Glomerular endothelial cell (primary cell): ENCODE measurements around the gene WFIKKN1. TPM values are rescaled to one million over a fixed set of nuclear protein-coding genes. Genes with fewer than 3 reads are reported as not detected.
"Not testable (repeated sequence)": the region's sequence is repeated elsewhere in the genome, so short reads cannot be mapped to it uniquely, and the experiment has no call there.

ENCODE experiments used
- DNase-seq: peaks from one replicate; pipeline ENCODE4 v3.0.0-alpha.2; 2011; ENCODE audit warnings: low read depth, low spot score; ENCODE audit errors: extremely low read depth
- total RNA-seq: library from RNA; depleted of rRNA; stranded (reverse); fragments of >200 nt; gene quantifications from 2 replicates; pipeline ENCODE4 v1.2.3, GENCODE V29; 2015

WFIKKN1 gene
- total RNA-seq, 1 donor from 2014 or later, result 0.06 TPM

DNA sequence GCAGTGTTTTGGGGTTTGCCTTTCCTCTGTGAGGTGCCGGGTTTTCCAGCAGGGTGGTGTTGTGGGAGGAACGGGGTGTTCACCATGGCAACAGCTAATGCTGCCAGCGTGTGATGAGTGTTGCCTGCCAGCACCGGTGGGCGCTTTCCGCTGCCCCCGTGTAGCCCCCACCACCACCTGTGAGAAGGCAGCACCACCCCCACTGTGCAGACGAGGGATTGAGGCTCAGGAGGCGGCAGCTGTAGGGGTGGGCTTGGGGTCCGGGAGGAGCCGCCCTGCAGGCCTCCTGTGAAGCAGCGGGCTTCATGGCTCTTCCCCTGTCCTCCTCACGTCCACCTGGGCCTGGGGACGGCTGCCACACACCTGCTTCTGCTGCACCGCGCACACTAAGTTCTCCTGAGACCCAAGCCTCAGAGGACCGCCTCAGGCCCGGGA is 35.7 kb upstream of the WFIKKN1 start:
- no peak for DNase-seq

DNA sequence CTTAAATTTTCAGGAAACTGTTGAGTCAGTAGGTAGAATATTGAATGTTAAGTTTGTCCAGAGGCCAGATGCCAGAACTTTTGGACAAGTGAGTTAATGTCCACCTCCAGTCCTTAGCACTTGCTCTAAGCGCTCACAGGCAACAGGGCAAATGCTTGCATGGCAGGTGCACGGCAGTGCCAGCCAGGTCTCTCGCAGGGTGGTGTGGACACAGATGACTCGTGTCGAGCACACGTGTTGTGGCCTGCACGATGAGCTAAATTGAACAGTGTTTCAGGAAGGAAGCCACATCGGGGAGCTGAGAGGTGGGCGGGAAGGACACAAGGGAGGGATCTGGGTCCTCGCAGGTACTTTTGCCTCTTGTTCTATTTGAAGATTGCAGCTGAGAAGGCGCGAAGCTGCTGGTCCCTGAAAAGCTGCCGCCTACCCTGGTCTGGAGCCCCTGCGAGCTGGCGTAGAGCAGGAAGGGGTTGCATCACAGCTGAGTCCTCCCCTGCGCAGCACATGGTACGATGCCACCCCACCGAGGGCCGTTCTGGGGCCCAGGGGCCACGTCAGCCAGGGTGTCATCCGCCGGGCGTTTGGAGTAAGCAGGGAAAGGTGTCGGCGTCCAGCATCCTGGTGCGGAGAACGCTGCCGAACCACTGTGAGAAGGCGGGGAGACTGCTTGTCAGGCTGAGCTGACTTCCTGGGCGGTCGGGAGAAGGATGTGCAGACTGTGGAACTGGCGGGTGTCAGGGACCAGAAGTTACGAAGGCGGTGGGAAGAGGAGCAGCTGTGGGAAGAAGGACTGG is 34.6 kb upstream of the WFIKKN1 start:
- DNase-seq, result no peak

DNA sequence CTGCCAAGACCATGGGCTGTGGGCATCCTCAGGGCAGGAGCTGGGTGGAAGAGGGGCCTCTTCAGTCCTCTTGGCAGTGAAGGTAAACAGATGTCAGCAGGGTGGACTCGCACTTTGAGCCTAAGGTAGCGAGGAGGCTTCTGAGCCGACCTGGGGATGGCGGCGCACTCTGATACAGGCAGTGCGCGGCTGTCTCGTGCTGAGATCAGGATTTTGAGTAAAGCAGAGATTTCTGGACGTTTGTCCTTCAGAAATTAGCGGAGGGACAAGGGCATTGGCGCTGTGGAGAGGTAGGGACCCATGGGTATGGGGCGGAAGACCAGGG is 34.1 kb upstream of the WFIKKN1 start:
- DNase-seq, result no peak

DNA sequence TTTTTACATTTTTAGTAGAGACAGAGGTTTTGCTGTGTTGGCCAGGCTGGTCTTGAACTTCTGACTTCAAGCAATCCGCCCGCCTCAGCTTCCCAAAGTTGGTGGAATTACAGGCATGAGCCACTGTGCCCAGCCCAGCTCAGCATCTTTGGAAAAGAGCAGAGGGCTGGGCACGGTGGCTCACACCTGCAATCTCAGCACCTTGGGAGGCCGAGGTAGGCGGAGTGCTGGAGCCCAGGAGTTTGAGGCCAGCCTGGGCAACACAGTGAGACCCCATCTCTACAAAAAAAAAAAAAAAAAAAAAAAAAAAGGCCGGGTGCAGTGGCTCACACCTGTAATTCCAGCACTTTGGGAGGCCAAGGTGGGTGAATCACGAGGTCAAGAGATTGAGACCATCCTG is 33.1 kb upstream of the WFIKKN1 start:
- DNase-seq, result not testable (repeated sequence)

DNA sequence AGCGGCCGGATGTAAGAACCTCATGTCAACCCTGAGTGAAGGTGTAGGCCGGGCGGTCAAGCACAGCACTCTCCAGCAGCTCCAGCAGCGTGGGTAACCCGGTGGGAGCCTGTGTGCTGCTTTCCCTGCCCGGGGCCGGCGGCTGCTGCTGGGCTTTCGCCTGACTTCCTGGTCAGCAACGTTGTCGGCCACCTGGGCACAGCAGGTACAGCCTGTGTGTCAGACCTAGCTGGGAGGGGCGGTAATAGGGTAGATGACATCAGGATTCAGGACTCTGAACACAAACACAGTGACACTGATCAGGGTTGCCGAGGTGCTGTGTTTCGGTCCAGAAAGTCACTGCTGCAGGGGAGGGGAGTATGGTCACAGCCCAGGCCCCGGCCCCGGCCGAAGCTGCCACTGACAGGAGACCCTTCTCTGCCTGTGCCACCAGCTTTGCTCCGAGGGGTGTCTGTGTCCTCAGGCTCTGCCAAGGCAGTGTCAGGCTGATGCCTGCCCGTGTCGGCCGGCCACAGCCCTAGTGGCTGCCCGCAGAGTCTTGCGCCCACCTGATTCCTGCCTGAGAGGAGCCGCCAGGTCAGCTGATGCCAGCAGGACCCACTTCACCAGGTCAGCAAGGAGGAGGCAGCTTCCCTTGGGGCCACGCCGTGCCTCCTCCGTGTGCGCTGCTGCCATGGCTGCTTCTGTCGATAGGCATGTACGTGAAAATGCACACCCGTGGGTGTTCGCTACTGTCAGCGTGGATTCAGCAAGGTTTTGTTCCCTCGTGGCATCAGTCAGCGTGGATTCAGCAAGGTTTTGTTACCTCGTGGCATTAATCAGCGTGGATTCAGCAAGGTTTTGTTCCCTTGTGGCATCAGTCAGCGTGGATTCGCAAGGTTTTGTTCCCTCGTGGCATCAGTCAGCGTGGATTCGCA is 31.7 kb upstream of the WFIKKN1 start:
- no peak for DNase-seq

DNA sequence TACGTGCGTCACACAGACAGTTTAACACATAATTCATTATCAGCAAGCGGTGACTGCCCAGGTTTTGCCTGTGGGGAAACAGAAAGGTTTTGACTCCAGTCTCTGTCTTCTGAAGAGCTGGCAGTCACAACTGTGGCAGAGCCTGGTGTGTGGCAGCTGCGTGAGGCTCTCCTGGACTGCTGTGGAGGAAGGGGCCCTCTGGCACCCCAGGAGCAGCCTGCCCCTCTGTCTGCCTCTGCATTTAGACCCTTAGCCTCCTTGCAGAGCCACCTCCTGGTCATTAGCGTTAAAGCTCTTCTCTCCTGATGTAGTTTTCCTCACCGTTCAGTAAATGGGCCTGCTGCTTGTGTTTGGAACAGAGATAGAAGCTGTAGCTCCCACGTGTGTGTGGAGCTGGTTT is 30.0 kb upstream of the WFIKKN1 start:
- no peak for DNase-seq

DNA sequence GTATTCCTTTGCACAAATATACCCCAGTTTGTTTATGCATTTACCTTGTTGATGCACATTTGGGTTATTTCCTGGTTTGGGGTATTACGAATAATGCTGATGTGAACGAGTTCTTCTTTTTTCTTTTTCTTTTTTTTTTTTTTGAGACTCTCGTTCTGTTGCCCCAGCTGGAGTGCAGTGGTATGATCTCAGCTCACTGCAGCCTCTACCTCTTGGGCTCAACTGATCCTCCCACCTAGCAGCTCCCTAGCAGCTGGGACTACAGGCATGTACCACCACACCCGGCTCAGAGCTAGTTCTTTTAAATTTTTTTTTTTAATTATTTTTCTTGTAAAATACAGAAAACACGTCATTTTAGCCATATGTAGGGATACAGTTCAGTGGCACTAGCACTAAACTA is 26.9 kb upstream of the WFIKKN1 start:
- no peak for DNase-seq

DNA sequence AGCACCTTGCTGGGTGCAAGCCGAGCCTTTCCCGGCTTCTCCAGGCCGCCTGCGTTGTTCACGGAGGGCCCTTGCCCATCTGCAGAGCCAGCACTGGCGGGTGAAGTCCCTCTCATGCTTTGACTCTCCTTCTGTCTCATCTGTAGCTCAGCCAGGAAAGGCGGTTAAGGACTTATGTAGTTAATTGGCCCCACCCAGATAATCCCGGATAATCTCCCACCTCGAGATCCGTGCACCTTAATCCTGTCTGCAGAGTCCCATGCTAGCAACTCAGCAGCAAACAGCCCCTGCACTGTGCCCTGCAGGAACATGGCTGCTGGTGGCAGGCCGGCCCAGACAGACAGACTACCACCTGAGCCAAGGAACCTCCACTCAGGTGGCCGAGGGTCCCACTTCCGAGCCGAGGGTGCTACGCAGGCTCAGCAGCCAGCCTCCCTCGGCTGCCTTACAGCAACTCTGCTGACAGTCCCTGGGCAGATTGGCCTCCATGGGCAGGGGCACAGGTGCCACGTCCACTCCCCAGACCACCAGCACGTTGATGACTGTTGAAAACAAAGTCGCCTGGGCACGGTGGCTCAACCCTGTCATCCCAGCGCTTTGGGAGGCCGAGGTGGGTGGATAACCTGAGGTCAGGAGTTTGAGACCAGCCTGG is 24.0 kb upstream of the WFIKKN1 start:
- no peak for DNase-seq

DNA sequence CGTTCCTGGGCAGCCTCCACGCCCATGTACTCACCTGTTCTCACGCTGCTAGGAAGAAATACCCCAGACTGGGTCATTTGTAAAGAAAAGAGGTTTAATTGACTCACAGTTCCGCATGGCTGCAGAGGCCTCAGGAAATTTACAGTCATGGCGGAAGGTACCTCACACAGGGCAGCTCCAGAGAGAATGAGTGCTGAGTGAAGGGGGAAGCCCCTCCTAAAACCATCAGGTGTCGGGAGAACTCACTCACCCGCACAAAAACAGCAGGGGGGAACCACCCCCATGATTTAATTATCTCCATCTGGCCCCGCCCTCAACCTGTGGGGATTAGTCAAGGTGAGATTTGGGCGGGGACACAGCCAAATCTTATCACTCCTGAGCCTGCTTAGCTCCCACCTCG is 22.8 kb upstream of the WFIKKN1 start:
- no peak for DNase-seq

DNA sequence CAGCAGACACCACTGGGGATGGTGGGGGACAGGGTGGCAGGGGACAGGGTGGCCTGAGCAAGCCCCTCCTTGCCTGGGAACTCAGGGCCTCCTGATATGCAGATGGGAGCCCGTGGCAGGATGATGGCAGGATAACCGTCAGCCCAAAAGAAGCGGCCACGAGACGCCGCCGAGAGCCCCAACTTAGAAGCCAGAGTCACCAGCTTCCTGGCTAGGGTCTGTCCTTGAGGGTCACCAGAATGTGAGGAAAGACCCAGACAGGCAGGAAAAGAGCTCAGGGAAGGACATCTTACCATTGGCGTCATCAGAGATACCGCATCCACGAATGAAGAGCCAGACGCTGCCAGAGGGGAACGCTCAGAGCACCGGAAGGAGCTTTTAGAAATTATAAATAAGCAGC is 21.5 kb upstream of the WFIKKN1 start:
- no peak for DNase-seq

DNA sequence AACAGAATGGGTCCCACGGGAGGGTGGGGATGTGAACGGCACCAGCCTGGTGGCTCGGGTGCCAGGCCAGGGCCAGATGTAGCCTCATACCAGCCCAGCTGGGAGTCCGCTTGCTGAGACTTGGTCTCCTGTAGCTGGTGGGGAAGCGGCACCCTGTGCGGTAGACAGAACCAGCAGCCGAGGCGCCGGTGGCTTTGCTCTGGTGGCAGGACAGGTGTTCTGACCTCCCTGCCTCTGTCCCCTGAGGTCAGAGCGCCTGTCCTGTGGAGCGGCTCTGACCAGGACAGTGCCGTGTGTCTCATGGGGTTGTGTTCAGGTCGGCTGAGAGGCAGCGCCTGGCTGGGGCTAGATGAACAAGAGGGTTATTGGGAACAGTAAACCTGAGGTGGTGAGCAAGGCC is 20.8 kb upstream of the WFIKKN1 start:
- DNase-seq, result no peak

DNA sequence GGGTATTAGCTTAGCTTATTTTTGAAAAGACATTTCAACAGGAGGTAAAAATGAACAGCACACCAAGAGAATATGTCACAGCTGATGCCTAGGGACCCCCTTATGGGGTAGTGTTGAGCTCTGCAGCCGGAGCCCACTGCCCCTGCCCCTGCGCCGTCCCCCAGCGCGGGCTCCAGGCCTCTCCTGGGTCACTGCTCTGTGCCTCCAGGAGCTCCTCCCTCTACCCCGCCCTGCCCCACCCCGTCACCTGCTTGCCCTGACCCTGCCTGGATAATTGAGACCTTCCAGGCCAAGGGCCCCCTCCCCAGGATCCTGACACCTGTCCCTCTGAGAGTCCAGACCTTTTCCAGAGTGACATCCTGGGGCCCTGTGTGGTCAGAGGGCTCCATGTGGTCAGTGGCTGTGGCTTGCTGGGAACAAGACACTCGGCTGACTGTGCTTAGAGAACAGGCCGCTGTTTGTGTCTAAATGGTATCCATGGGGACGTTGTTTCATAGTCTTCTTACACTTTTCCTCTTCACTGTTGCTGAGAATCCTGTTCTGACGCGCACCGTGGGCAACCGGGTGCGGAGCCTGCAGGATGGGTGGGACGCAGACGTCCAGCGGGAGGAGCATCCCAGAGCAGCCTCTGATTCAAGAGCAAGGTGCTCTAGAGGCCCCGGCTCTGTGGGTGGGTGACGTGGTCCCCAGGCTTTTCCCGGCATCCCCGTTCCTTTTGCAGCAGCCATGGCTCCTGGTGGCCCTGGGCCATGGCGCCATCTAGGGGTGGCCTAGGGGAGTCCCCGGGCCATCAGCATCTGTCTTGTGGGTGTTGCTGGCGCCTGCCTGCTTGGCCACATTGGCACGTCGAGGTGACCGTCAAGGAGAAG is 20.0 kb upstream of the WFIKKN1 start:
- no peak for DNase-seq

DNA sequence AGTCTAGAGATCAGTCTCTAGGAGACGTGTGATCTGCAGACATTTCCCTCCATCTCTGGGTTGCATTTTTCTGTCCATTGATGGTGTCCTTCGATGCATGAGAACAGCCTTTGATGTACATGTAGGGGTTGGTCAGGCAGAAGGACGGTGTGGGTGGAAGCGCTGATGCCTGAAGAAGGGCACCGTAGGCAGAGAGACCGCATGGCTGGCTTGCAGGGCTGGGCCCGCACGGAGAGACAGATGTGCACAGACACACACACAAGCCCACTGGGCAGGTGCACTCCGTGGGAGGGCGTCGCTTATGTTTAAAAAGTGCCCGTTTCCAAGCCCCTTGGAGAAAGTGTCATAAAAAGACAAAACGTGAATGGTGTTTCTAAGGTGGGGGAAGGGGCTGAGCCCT is 15.7 kb upstream of the WFIKKN1 start:
- no peak for DNase-seq

DNA sequence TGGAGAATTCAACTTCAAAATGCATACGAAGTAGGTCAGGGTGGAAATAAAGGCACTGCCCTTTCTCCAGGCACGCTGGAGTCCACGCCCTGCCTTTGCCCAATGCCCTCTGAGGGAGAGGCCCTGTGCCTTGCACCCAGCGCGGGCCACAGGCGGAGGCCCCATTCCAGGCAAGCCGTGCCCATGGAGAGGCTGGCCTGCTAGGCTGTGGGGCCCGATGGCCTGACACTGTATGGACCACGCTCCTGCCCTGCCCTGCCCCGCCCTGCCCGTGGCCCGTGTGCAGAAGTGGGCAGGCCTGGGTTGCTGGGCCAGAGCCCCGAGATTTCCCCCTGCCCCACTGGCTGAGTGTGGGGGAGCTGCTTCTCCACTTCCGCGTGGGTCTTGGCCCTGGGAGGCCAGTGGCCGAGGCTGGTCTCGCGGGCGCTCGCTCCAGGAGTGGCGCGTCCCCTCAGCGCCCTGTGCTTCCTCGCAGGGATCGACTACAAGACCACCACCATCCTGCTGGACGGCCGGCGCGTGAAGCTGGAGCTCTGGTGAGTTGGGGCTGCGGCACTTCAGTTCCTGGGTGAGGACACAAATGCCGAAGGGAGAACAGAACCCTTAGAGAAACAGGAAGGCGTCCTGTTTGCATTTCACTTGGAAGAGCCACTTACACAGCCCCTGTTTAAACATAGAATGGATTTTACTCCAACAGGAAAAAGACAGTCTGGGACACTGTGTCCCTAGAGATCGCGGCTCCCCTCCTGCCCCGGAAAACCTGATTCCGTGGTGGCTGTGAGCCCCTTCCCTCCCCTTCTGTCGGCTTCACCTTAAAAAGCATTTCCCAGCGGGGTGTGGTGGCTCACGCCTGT is 13.8 kb upstream of the WFIKKN1 start:
- DNase-seq, result no peak

DNA sequence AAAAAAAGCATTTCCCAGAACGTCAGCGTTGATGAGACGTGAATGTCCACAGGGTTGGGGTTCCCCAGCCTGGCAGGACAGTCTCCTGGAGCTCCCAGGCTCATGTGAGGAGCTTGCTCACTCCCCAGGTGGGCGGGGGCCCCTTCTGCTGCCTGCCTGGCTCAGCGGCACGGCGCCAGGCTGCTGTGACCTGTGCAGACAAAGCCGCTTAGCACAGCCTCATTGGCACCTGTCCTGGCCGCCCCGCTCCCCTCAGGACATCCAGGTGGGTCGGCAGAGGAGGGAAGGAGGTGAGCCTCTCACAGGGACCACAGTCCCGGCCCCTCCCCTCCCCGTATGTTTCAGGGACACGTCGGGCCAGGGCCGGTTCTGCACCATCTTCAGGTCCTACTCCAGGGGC is 12.9 kb upstream of the WFIKKN1 start:
- DNase-seq, result no peak

DNA sequence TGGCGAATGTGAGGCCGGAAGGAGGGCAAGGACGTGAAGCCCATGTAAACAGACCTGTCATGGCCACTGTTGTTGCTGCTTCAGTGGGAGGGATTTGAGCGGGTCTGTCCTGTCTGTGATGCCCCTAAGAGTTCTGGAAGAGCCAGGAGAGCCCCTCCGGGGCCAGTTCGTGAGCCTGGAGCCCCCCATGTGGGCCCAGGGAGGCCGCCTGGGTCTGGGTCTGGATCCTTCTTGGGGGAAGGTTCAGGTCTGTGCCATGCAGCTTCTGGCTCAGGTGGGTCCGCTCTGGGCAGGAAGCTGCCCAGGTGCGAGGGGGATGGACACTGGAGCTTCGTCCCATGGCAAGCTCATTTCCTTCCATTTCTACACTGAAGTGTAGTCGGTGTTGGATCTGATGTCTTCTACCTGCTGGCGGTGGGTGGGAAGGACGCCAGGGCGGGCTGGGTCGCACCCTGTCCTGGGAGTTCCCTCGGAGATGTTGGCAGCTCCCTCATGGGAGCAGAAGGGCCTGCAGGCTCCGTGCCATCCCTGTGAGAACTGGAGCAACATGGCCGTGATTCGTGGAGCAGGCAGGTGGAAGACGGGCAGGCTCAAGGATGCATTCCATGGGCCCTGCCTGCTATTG is 11.2 kb upstream of the WFIKKN1 start:
- DNase-seq, result no peak

DNA sequence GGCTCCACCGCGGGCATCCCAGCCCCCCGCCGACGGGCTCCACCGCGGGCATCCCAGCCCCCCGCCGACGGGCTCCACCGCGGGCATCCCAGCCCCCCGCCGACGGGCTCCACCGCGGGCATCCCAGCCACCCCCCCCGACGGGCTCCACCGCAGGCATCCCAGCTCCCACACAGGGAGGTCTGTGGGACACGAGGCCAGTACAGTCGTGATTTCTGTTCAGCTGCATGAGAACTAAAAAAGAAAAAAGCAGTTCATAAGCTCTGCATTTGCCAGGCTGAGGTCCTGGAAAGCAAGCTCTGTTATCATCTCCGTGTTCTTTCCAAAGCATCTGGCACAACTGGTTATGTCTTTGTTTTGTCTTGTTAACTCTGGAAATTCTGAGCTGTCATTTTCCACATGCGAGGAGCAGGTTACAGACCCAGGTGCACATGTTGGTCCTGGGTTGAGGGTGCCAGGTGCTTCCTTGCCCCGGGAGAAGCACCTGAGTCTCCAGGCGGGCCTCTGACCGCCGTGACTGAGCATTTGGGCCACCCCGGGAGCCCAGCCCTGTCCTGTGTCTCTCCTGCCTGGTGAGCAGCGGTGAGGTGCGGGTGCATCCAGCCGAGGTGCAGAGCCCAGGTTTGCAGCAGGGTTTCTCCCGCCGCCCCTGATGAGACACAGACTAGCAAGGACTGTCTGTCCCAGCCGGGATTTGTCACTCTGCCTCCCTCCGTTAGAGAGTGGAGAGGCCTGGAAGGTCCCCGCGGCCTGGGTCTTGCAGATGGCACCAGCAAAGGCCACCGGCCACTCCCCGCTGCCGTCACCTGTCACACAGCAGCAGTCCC is 9.9 kb upstream of the WFIKKN1 start:
- no peak for DNase-seq

DNA sequence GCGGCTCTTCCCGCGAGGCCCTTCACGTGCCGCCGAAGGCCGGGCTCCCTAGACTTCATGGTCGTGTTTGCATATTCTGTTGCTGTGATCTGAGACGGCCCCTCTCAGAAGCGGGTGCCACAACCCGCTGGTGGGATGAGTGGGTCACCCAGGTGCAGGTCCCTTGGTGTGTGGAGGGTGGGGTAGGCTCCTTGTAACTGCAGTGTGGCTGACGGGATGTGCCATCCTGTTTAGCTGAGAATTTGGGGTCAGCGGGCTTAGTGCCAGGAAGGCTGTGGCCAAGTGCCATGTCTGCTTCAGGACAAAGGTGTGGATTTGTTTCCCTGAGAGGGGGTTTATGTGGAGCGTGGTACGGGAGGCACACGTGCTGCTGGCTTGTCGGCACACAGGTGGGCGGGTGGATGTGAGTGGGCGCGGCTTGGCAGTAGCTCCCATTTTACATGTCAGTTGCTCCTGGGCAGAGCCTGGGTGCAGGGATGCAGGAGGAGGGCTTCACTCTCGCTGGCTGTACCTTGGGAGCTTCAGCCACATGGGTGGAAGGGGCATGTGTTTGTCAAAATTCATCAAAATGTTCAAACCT is 9.2 kb upstream of the WFIKKN1 start:
- no peak for DNase-seq
